ENCODE measurements around the gene HNRNPR.

GRCh38 chr1:23290836-23291565 is 53.1 kb downstream of the HNRNPR start:
- TF ChIP-seq, protein P1, sequence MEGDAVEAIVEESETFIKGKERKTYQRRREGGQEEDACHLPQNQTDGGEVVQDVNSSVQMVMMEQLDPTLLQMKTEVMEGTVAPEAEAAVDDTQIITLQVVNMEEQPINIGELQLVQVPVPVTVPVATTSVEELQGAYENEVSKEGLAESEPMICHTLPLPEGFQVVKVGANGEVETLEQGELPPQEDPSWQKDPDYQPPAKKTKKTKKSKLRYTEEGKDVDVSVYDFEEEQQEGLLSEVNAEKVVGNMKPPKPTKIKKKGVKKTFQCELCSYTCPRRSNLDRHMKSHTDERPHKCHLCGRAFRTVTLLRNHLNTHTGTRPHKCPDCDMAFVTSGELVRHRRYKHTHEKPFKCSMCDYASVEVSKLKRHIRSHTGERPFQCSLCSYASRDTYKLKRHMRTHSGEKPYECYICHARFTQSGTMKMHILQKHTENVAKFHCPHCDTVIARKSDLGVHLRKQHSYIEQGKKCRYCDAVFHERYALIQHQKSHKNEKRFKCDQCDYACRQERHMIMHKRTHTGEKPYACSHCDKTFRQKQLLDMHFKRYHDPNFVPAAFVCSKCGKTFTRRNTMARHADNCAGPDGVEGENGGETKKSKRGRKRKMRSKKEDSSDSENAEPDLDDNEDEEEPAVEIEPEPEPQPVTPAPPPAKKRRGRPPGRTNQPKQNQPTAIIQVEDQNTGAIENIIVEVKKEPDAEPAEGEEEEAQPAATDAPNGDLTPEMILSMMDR (IDR thresholded peaks at IDR 0.05): no peak
- TF ChIP-seq POLR2A (IDR thresholded peaks at IDR 0.05) (no peak), EP300 (IDR thresholded peaks at IDR 0.05) (no peak)
